GM21390 (cell line): ENCODE measurements around the gene MSL2.
"Not testable (repeated sequence)": the region's sequence is repeated elsewhere in the genome, so short reads cannot be mapped to it uniquely, and the experiment has no call there.

Experiments
- ATAC-seq: cut with Tn5 transposase; IDR thresholded peaks from one replicate; pipeline ENCODE4 v1.9.1; 2021; ENCODE audit not compliant: unreplicated experiment

The MSL2 gene

GRCh38 chr3:136196064-136196400 lies at the start of gene MSL2:
MSL2 (minus strand) TSS chr3:136196335; CDS start chr3:136195113, 1,222 bp downstream.
- peak; percentile 25 for ATAC-seq

GRCh38 chr3:136245691-136246090 lies 49.6 kb upstream of the MSL2 start:
- ATAC-seq: no peak

GRCh38 chr3:136239094-136239493 lies 43.0 kb upstream of the MSL2 start:
- ATAC-seq: no peak

GRCh38 chr3:136237961-136238649 lies 42.0 kb upstream of the MSL2 start:
- no peak for ATAC-seq

- no peak for ATAC-seq
Observed at GRCh38 chr3:136237103-136237502, 41.0 kb upstream of the MSL2 start.

- no peak for ATAC-seq
Observed at GRCh38 chr3:136236109-136236508, 40.0 kb upstream of the MSL2 start.

- ATAC-seq: no peak
Observed at GRCh38 chr3:136235545-136235944, 39.4 kb upstream of the MSL2 start.

GRCh38 chr3:136232413-136232812 lies 36.3 kb upstream of the MSL2 start:
- no peak for ATAC-seq

- not testable (repeated sequence) for ATAC-seq
Observed at GRCh38 chr3:136222746-136223145, 26.6 kb upstream of the MSL2 start.

- ATAC-seq: no peak
Observed at GRCh38 chr3:136211547-136211946, 15.4 kb upstream of the MSL2 start.

- no peak for ATAC-seq
Observed at GRCh38 chr3:136209921-136210320, 13.8 kb upstream of the MSL2 start.

GRCh38 chr3:136207489-136208115 lies 11.5 kb upstream of the MSL2 start:
- ATAC-seq: no peak

GRCh38 chr3:136199219-136199618 lies 3.1 kb upstream of the MSL2 start:
- ATAC-seq: not testable (repeated sequence)

GRCh38 chr3:136198462-136199078 lies 2.4 kb upstream of the MSL2 start:
- not testable (repeated sequence) for ATAC-seq

- ATAC-seq: no peak
Observed at GRCh38 chr3:136197159-136197793, 1.1 kb upstream of the MSL2 start.

- ATAC-seq: peak; percentile 70
Observed at GRCh38 chr3:136196401-136197158, 445 bp upstream of the MSL2 start.

- ATAC-seq: peak; percentile 23
Observed at GRCh38 chr3:136195258-136196063, 674 bp downstream of the MSL2 start.

- ATAC-seq: no peak
Observed at GRCh38 chr3:136194409-136195257, 1.5 kb downstream of the MSL2 start.

- no peak for ATAC-seq
Observed at GRCh38 chr3:136193278-136194054, 2.7 kb downstream of the MSL2 start.
